ENCODE results near the gene KCTD17.

DNA sequence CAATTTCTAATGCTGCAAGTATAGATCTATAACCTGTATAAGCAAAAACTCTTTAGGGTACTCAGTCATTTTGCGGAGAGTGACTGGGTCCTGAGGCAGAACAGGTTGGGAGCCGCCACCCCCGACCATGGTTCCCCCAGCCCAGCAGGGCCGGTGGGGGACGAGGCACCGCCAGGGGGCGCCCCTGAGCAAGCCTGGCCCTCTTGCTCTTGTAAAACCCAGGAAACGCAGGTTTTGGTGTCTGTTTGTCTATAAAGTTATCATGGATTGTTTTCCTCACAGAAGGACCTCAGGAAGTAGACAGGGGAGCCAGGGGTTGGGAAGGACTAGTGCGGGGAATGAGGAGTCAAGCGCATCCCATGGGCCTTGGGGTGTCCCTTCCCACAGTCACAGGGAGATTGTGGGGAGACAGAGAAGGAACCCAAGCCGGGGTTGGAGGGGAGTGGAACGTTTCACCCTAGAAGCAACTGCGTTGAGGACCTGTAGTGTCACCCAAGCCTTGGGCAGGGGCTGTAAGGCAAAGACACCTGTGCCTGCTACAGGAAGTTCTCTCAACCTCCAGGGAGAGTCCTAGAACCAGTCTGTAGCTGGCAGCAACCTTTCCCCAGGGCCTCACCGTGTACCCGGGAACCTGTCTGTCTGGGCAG, 26.4 kb downstream of the KCTD17 start:
- TF ChIP-seq, protein P1, sequence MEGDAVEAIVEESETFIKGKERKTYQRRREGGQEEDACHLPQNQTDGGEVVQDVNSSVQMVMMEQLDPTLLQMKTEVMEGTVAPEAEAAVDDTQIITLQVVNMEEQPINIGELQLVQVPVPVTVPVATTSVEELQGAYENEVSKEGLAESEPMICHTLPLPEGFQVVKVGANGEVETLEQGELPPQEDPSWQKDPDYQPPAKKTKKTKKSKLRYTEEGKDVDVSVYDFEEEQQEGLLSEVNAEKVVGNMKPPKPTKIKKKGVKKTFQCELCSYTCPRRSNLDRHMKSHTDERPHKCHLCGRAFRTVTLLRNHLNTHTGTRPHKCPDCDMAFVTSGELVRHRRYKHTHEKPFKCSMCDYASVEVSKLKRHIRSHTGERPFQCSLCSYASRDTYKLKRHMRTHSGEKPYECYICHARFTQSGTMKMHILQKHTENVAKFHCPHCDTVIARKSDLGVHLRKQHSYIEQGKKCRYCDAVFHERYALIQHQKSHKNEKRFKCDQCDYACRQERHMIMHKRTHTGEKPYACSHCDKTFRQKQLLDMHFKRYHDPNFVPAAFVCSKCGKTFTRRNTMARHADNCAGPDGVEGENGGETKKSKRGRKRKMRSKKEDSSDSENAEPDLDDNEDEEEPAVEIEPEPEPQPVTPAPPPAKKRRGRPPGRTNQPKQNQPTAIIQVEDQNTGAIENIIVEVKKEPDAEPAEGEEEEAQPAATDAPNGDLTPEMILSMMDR (conservative IDR thresholded peaks at IDR 0.05): peak; percentile 99
- no peak for TF ChIP-seq ZFX (IDR thresholded peaks at IDR 0.05)

All from C4-2B (cell line).